RWPE2 (cell line): ENCODE data around the gene ZEB2.

Experiments used
- ATAC-seq: fragments of 200-7000 bp; cut with Tn5 transposase; 3 replicates; pipeline ENCODE4 v1.9.1; 2021; ENCODE audit warnings: low read depth
- DNase-seq: peaks from one replicate; pipeline ENCODE4 v3.0.0-alpha.2; 2020; ENCODE audit warnings: low spot score
- H3K27ac ChIP-seq: fragments of 450-650 bp; 2 replicates; pipeline ENCODE4 v1.5.1; 2017; ENCODE audit warnings: mild to moderate bottlenecking; ENCODE audit not compliant: poor library complexity, severe bottlenecking
- H3K27me3 ChIP-seq: fragments of 250-450 bp; sonication (Bioruptor Pico); 2 replicates; pipeline ENCODE4 v1.5.1; 2021; ENCODE audit warnings: mild to moderate bottlenecking, moderate library complexity; ENCODE audit not compliant: insufficient read depth, poor library complexity, severe bottlenecking
- H3K36me3 ChIP-seq: fragments of 250-450 bp; sonication (Bioruptor Pico); 2 replicates; pipeline ENCODE4 v1.5.1; 2020; ENCODE audit warnings: low read depth, mild to moderate bottlenecking, moderate library complexity
- H3K4me1 ChIP-seq: fragments of 250-450 bp; sonication (Bioruptor Pico); 2 replicates; pipeline ENCODE4 v1.5.1; 2021; ENCODE audit warnings: mild to moderate bottlenecking, moderate library complexity; ENCODE audit not compliant: insufficient read depth, poor library complexity, severe bottlenecking
- H3K4me3 ChIP-seq: fragments of 250-450 bp; sonication (Bioruptor Pico); 2 replicates; pipeline ENCODE4 v1.5.1; 2021; ENCODE audit warnings: mild to moderate bottlenecking, moderate library complexity; ENCODE audit not compliant: severe bottlenecking
- H3K9me3 ChIP-seq: fragments of 250-450 bp; sonication (Bioruptor Pico); 2 replicates; pipeline ENCODE4 v1.5.1; 2021; ENCODE audit warnings: mild to moderate bottlenecking, moderate library complexity; ENCODE audit not compliant: severe bottlenecking
- CTCF ChIP-seq: fragments of 450-650 bp; IDR thresholded peaks from one replicate; pipeline ENCODE4 v1.5.1; 2017; ENCODE audit warnings: mild to moderate bottlenecking, moderate library complexity; ENCODE audit not compliant: poor library complexity, severe bottlenecking

Gene ZEB2

GRCh38 chr2:144362401-144362800 lies 157.5 kb downstream of the ZEB2 start:
- no peak for DNase-seq
- H3K9me3 ChIP-seq, result no peaks in the 10 kb centered on the region
- no peak for ATAC-seq
- H3K4me1 ChIP-seq, result peaks cover 17% of the 10 kb centered on the region
- no peaks in the 10 kb centered on the region for H3K36me3 ChIP-seq
- H3K27me3 ChIP-seq, result no peaks in the 10 kb centered on the region
- H3K4me3 ChIP-seq, result no peak overlapping the region
- no peak overlapping the region for H3K27ac ChIP-seq
- no peak for TF ChIP-seq CTCF

- Histone ChIP-seq H3K4me3 (no peak overlapping the region), H3K36me3 (no peaks in the 10 kb centered on the region), H3K27me3 (no peaks in the 10 kb centered on the region), H3K27ac (no peak overlapping the region), H3K4me1 (peaks cover 18% of the 10 kb centered on the region), H3K9me3 (no peaks in the 10 kb centered on the region)
- TF ChIP-seq CTCF, result no peak
- no peak for ATAC-seq
- DNase-seq, result no peak
Measured at GRCh38 chr2:144361742-144362141, 158.2 kb downstream of the ZEB2 start.

- no peaks in the 10 kb centered on the region for H3K36me3 ChIP-seq
- no peaks in the 10 kb centered on the region for H3K27me3 ChIP-seq
- no peak overlapping the region for H3K4me3 ChIP-seq
- peaks cover 18% of the 10 kb centered on the region for H3K4me1 ChIP-seq
- H3K9me3 ChIP-seq, result no peaks in the 10 kb centered on the region
- TF ChIP-seq CTCF, result no peak
- no peak for ATAC-seq
- H3K27ac ChIP-seq, result no peak overlapping the region
- no peak for DNase-seq
Measured at GRCh38 chr2:144359684-144360083, 160.2 kb downstream of the ZEB2 start.

GRCh38 chr2:144358979-144359541 lies 160.9 kb downstream of the ZEB2 start:
- Histone ChIP-seq H3K9me3 (no peaks in the 10 kb centered on the region), H3K4me3 (no peak overlapping the region), H3K36me3 (no peaks in the 10 kb centered on the region), H3K4me1 (peaks cover 18% of the 10 kb centered on the region), H3K27me3 (no peaks in the 10 kb centered on the region), H3K27ac (peak overlapping the region; percentile 70)
- TF ChIP-seq CTCF, result no peak
- ATAC-seq (no peak), DNase-seq (no peak)

GRCh38 chr2:144358374-144358964 lies 161.4 kb downstream of the ZEB2 start:
- H3K9me3 ChIP-seq, result no peaks in the 10 kb centered on the region
- peak overlapping the region; percentile 70 for H3K27ac ChIP-seq
- H3K4me3 ChIP-seq, result no peak overlapping the region
- no peaks in the 10 kb centered on the region for H3K27me3 ChIP-seq
- no peaks in the 10 kb centered on the region for H3K36me3 ChIP-seq
- TF ChIP-seq CTCF, result no peak
- no peak for ATAC-seq
- no peak for DNase-seq
- peaks cover 18% of the 10 kb centered on the region for H3K4me1 ChIP-seq
